Endothelial cell of umbilical vein (primary cell): ENCODE measurements around the gene KPNA1. TPM values are rescaled to one million over a fixed set of nuclear protein-coding genes. Genes with fewer than 3 reads are reported as not detected.
A peak's percentile ranks its signal among the peaks of the same experiment; 100 is the strongest.

ENCODE experiments used
- Bru-seq: library from RNA; stranded (reverse); fragments of 400-500 nt; gene quantifications from one replicate; lab custom pipeline; 2021; lab: Mats Ljungman, UMichigan
- BruChase-seq, 2 experiments: library from RNA; stranded (reverse); fragments of 400-500 nt; gene quantifications; one replicate each; lab custom pipeline; 2021; lab: Mats Ljungman, UMichigan
- BruUV-seq: library from RNA; stranded (reverse); fragments of 400-500 nt; replicated peaks from 2 replicates; lab custom pipeline; 2021; lab: Mats Ljungman, UMichigan
- CTCF ChIA-PET: fragments of 300-600, 350-600 bp; sonication (Branson Sonifier 250); formaldehyde crosslinking; loops from one replicate; lab custom pipeline; 2021; ENCODE audit warnings: antibody characterized with exemption, inconsistent platforms; lab: Charles Lee
- POLR2A ChIA-PET: fragments of 300-600, 350-600 bp; sonication (Branson Sonifier 250); formaldehyde crosslinking; loops from one replicate; lab custom pipeline; 2021; ENCODE audit warnings: antibody characterized with exemption, inconsistent platforms; lab: Charles Lee
- DNase-seq: peaks from one replicate; pipeline ENCODE4 v3.0.0-alpha.2; 2011; ENCODE audit warnings: low read depth, low spot score
- FAIRE-seq: peaks from 2 replicates; lab custom pipeline; 2011; peaks lifted over from hg19 to GRCh38; lab: Jason Lieb, UNC
- H2AFZ ChIP-seq: 2 replicates; pipeline ENCODE4 v1.6.0; 2012; ENCODE audit warnings: low read depth, low read length, control low read depth, inconsistent platforms
- H3K27ac ChIP-seq: 2 replicates; pipeline ENCODE4 v1.5.1; 2011; ENCODE audit warnings: low read depth, mild to moderate bottlenecking, control low read depth, low read length, moderate library complexity; ENCODE audit not compliant: insufficient read depth
- H3K27me3 ChIP-seq, 2 experiments: 2 replicates each; pipeline versions ENCODE4 v1.6.0 to v1.6.1; 2011; ENCODE audit warnings: low read length in 2 of 2, mixed read lengths in 1 of 2; ENCODE audit not compliant: control insufficient read depth in 2 of 2, insufficient read depth in 2 of 2
- H3K36me3 ChIP-seq, 2 experiments: 2 replicates in 1 of 2; 3 replicates in 1 of 2; pipeline ENCODE4 v1.5.1; 2011; ENCODE audit warnings: low read length in 2 of 2, mild to moderate bottlenecking in 1 of 2, moderate library complexity in 1 of 2; ENCODE audit not compliant: control insufficient read depth in 2 of 2, insufficient read depth in 2 of 2; ENCODE audit errors: extremely low read depth in 1 of 2
- H3K4me1 ChIP-seq: 3 replicates; pipeline ENCODE4 v1.5.1; 2011; ENCODE audit warnings: mild to moderate bottlenecking, low read length; ENCODE audit not compliant: control insufficient read depth, insufficient read depth; ENCODE audit errors: extremely low read depth
- H3K4me2 ChIP-seq: 2 replicates; pipeline ENCODE4 v1.6.1; 2011; ENCODE audit warnings: low read length, control low read depth, mixed read lengths; ENCODE audit not compliant: insufficient read depth
- H3K4me3 ChIP-seq, 3 experiments: fragments of 200-600 bp in 1 of 3; sonication (generic), shearing (Covaris generic) in 1 of 3; replicated peaks in 1 of 3; 2 replicates each; pipeline ENCODE4 v1.5.1; 2011 to 2016; ENCODE audit warnings: control low read depth in 3 of 3, low read length in 3 of 3, mild to moderate bottlenecking in 2 of 3, inconsistent platforms in 1 of 3, low read depth in 1 of 3, moderate library complexity in 1 of 3; ENCODE audit not compliant: insufficient read depth in 1 of 3
- H3K79me2 ChIP-seq: 2 replicates; pipeline ENCODE4 v1.6.0; 2012; ENCODE audit warnings: low read length, inconsistent platforms; ENCODE audit not compliant: control insufficient read depth, insufficient read depth
- H3K9ac ChIP-seq: replicated peaks from 2 replicates; pipeline ENCODE3; 2011; ENCODE audit warnings: low read length, control low read depth; ENCODE audit not compliant: insufficient read depth; ENCODE audit errors: extremely low read depth
- H3K9me1 ChIP-seq: replicated peaks from 3 replicates; pipeline ENCODE4 v1.6.0; 2011; ENCODE audit warnings: mild to moderate bottlenecking, low read length; ENCODE audit not compliant: control insufficient read depth, insufficient read depth; ENCODE audit errors: extremely low read depth
- H3K9me3 ChIP-seq: replicated peaks from 2 replicates; pipeline ENCODE4 v1.5.1; 2012; ENCODE audit warnings: low read length, inconsistent platforms; ENCODE audit not compliant: control insufficient read depth, insufficient read depth
- H4K20me1 ChIP-seq: replicated peaks from 2 replicates; pipeline ENCODE3; 2011; ENCODE audit warnings: mild to moderate bottlenecking, low read length; ENCODE audit not compliant: control insufficient read depth, insufficient read depth; ENCODE audit errors: extremely low read depth
- EZH2 ChIP-seq: IDR thresholded peaks from 2 replicates; pipeline ENCODE4 v1.6.1; 2012; ENCODE audit warnings: borderline replicate concordance, low read depth, mild to moderate bottlenecking, moderate library complexity, low read length, inconsistent platforms; ENCODE audit not compliant: severe bottlenecking
- FOS ChIP-seq: IDR thresholded peaks from 2 replicates; pipeline ENCODE4 v1.6.1; 2011; ENCODE audit warnings: mild to moderate bottlenecking, low read length, moderate library complexity, borderline replicate concordance; ENCODE audit not compliant: insufficient read depth
- GATA2 ChIP-seq: IDR thresholded peaks from 2 replicates; pipeline ENCODE4 v1.7.0; 2011; ENCODE audit warnings: low read depth, mild to moderate bottlenecking, moderate library complexity, mixed read lengths, low read length; ENCODE audit not compliant: insufficient read length, insufficient read depth
- JUN ChIP-seq: IDR thresholded peaks from 2 replicates; pipeline ENCODE4 v1.6.1; 2011; ENCODE audit warnings: borderline replicate concordance, low read depth; ENCODE audit not compliant: insufficient read length, insufficient read depth
- MYC ChIP-seq: IDR thresholded peaks from one replicate; pipeline ENCODE4 v1.6.1; 2011; ENCODE audit warnings: mild to moderate bottlenecking, low read depth, low read length
- POLR2A ChIP-seq: IDR thresholded peaks from 2 replicates; pipeline ENCODE4 v1.6.1; 2012; ENCODE audit warnings: low read depth, mild to moderate bottlenecking, control low read depth, low read length
- POLR2AphosphoS5 ChIP-seq: IDR thresholded peaks from 2 replicates; pipeline ENCODE4 v1.6.1; 2012; ENCODE audit warnings: low read depth, mild to moderate bottlenecking, control low read depth, low read length, moderate library complexity; ENCODE audit not compliant: insufficient read depth
- dilution Hi-C: fragments of 300-500 bp; cut with MboI; formaldehyde crosslinking; loops from one replicate; pipeline ENCODE4 v1.15.0; 2019; ENCODE audit warnings: low sequenced_read_pairs; ENCODE audit not compliant: extremely low pct_ligation_motif_present
- intact Hi-C: fragments of 100-400 bp; cut with micrococcal nuclease; formaldehyde crosslinking; loops from one replicate; pipeline ENCODE4 v1.10.0; 2022
- long read RNA-seq: library from polyadenylated mRNA; stranded (forward); transcript quantifications from one replicate; pipeline ENCODE4 v2.0.0, GENCODE V29; 2021
- polyA minus RNA-seq, 3 experiments: library from RNA; depleted of rRNA, polyadenylated mRNA; stranded (reverse); fragments of >200 nt; gene quantifications; 1 replicate in 1 of 3; 2 replicates in 2 of 3; pipeline ENCODE4 v1.2.3, GENCODE V29; 2011
- polyA plus RNA-seq, 4 experiments: library from polyadenylated mRNA; depleted of rRNA in 3 of 4; stranded (reverse) in 3 of 4; unstranded in 1 of 4; fragments of >200 nt; gene quantifications; 2 replicates each; pipeline versions ENCODE4 v1.2.1 to v1.2.3, GENCODE V29; 2011 to 2012; ENCODE audit warnings: missing spikeins in 1 of 4
- total RNA-seq: library from RNA; stranded (reverse); gene quantifications from 2 replicates; pipeline ENCODE4 v1.2.3, GENCODE V29; 2021
- TF ChIP-seq, protein P1 (sequence below): IDR thresholded peaks from 2 replicates; pipeline ENCODE4 v1.6.1; 2011; ENCODE audit not compliant: insufficient read depth, insufficient read length
- TF ChIP-seq, protein P2 (sequence below), 2 donors: IDR thresholded peaks; 1 replicate in 1 of 2; 2 replicates in 1 of 2; pipeline ENCODE4 v1.5.1; 2011; ENCODE audit warnings: low read length in 2 of 2, mild to moderate bottlenecking in 2 of 2, moderate library complexity in 2 of 2, control low read depth in 1 of 2, inconsistent platforms in 1 of 2, low read depth in 1 of 2; ENCODE audit not compliant: insufficient read depth in 1 of 2; ENCODE audit errors: extremely low read depth in 1 of 2

KPNA1 gene
- total RNA-seq, result 110 and 113 TPM in 2 replicates
- polyA plus RNA-seq, result 21.1 and 24.4 TPM in 2 replicates
- polyA plus RNA-seq (2011; cell fraction: cytosol; rRNA removed), result 28.5 and 36.2 TPM in 2 replicates
- polyA plus RNA-seq (2011; cell fraction: nucleus; rRNA removed), result 40.0 and 50.1 TPM in 2 replicates
- polyA plus RNA-seq (2012), result 45.8 and 86.1 TPM in 2 replicates
- 62.6 and 78.6 TPM in 2 replicates for polyA minus RNA-seq
- 29.5 TPM for polyA minus RNA-seq (2011; cell fraction: cytosol; rRNA and poly(A)+ RNA removed)
- 35.2 and 47.9 TPM in 2 replicates for polyA minus RNA-seq (2011; cell fraction: nucleus; rRNA and poly(A)+ RNA removed)
- percentile 94 among the genes with signal in this experiment for Bru-seq, nascent RNA
- BruChase-seq, experiment 1, labeled RNA remaining after a 6-hour chase, result percentile 89 among the genes with signal in this experiment
- BruChase-seq, experiment 2, labeled RNA remaining after a 2-hour chase, result percentile 87 among the genes with signal in this experiment
- long read RNA-seq, full-length matches to known transcripts, result 157 of 185 reads
- long read RNA-seq, partial matches to known transcripts, result 9 of 185 reads
- long read RNA-seq, other reads (novel, unspliced or antisense), result 19 of 185 reads

DNA sequence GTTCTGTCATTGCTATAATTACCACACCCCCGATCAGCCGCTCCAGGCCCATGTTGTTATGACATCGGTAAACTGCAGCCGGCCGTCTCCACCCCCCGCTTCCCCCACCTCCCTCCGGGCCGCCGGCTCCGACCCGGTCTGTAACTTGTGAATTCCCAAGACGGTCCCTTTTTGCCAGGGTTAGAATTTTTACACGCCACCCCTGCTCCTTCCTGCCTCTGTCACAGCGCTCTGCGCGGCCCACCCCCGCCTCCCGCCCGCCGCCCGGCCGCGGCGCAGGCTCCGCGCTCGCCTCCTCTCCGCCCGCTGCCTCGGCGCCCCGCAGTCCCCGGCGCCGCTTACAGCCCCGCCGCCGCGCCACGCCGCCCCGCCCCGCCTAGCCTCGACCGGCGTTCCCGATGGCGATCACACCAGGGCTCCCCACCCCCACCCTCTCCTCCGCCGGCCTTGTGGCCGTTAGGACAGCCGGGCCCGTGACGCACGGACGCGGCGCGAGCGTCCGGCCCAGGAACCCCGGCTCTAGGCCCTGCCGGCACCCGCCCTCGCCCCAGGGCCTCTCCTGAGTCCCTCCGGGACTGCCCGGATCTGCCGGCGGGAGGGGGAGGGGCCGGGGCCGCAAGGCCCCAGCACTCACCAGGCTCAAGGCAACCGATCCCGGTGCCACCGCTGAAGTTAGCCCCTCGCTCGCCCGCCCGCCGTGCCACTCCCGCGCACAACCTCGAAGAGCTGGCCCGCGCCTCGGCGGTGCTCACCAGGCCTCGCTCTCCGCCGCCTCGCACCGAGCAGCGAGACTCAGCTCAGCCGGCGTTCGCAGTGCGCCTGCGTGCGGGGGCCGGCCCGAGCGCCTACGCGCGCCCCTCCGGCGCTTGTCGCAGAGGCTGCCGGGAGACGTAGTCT, at the start of gene KPNA1:
Gene KPNA1, minus strand, starts transcription at position 817 of the 897 bp plus-strand sequence. CDS start 18,374 bp downstream, outside the sequence.
- Histone ChIP-seq H3K4me1 (peaks cover 14% of the 10 kb centered on the region), H3K79me2 (peaks cover 48% of the 10 kb centered on the region), H2AFZ (peak within 1 kb of the TSS; percentile 98), H3K9me1 (no peaks in the 10 kb centered on the region), H3K4me2 (peak within 1 kb of the TSS; percentile 95), H3K9ac (peak within 1 kb of the TSS; percentile 94), H3K9me3 (no peaks in the 10 kb centered on the region), H3K36me3 (no peaks in the 10 kb centered on the region), H3K27ac (peak within 1 kb of the TSS; percentile 72), H3K4me3 (peak within 1 kb of the TSS; percentile 55 to 96 (median 91)), H3K27me3 (peaks cover 1 to 8% of the 10 kb centered on the region in 2 experiments), H4K20me1 (peaks cover 18% of the 10 kb centered on the region)
- ChIA-PET CTCF (interaction anchor here (0.7 to 1.4 kb wide), 9 partner anchors 11 to 165 kb away, joined by 3 to 7 read pairs (median 4); no protein-coding TSS in a partner anchor), POLR2A (no interaction called here)
- intact Hi-C loops, result loop anchor here (1.0 to 5.0 kb wide), 4 partner anchors 31 to 280 kb away; partner anchors contain the start of gene WDR5B
- dilution Hi-C loops, result no loop called here
- TSS peak; percentile 21 for BruUV-seq
- DNase-seq (peak; percentile 92), FAIRE-seq (peak; percentile 61)
- TF ChIP-seq, protein P1, sequence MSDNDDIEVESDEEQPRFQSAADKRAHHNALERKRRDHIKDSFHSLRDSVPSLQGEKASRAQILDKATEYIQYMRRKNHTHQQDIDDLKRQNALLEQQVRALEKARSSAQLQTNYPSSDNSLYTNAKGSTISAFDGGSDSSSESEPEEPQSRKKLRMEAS, result peak; percentile 81
- TF ChIP-seq FOS (no peak), POLR2AphosphoS5 (peak; percentile 93), EZH2 (no peak), JUN (no peak), MYC (no peak), GATA2 (no peak), POLR2A (peak; percentile 94)
- TF ChIP-seq, protein P2, sequence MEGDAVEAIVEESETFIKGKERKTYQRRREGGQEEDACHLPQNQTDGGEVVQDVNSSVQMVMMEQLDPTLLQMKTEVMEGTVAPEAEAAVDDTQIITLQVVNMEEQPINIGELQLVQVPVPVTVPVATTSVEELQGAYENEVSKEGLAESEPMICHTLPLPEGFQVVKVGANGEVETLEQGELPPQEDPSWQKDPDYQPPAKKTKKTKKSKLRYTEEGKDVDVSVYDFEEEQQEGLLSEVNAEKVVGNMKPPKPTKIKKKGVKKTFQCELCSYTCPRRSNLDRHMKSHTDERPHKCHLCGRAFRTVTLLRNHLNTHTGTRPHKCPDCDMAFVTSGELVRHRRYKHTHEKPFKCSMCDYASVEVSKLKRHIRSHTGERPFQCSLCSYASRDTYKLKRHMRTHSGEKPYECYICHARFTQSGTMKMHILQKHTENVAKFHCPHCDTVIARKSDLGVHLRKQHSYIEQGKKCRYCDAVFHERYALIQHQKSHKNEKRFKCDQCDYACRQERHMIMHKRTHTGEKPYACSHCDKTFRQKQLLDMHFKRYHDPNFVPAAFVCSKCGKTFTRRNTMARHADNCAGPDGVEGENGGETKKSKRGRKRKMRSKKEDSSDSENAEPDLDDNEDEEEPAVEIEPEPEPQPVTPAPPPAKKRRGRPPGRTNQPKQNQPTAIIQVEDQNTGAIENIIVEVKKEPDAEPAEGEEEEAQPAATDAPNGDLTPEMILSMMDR (IDR thresholded peaks at IDR 0.05; ENCODE audit: extremely low read depth in 1 of 2, insufficient read depth in 1 of 2, low read depth in 1 of 2, low read length in 2 of 2), result no peak
